IMR-90 (cell line): ENCODE measurements around the gene EXOSC1. TPM values are rescaled to one million over a fixed set of nuclear protein-coding genes. Genes with fewer than 3 reads are reported as not detected.

Source experiments
- ATAC-seq: fragments of 200-7000 bp; cut with Tn5 transposase; 2 replicates; pipeline ENCODE4 v1.9.1; 2020; ENCODE audit warnings: low read depth, mild to moderate bottlenecking, moderate library complexity
- BruUV-seq: library from RNA; stranded (reverse); fragments of 400-500 nt; replicated peaks from 2 replicates; lab custom pipeline; 2021; lab: Mats Ljungman, UMichigan
- CTCF ChIA-PET: fragments of 300-600 bp; formaldehyde crosslinking; extraction: SDS; loops from one replicate; lab custom pipeline; 2021; ENCODE audit warnings: antibody characterized with exemption; lab: Yijun Ruan, JAX
- POLR2A ChIA-PET: fragments of 300-600 bp; sonication (Branson Sonifier 250); formaldehyde crosslinking; loops from one replicate; lab custom pipeline; 2022; ENCODE audit warnings: antibody characterized with exemption; ENCODE audit not compliant: unreplicated experiment; lab: Charles Lee
- DNase-seq: peaks from one replicate; pipeline ENCODE4 v3.0.0; 2013
- H2AFZ ChIP-seq: replicated peaks from 2 replicates; pipeline ENCODE3; 2013; ENCODE audit warnings: low read length, mild to moderate bottlenecking; ENCODE audit not compliant: poor library complexity
- H2AK5ac ChIP-seq: 2 replicates; pipeline ENCODE4 v1.6.1; 2013; ENCODE audit warnings: low read depth, low read length, inconsistent platforms
- H2AK9ac ChIP-seq: replicated peaks from 2 replicates; pipeline ENCODE3; 2013; ENCODE audit warnings: mild to moderate bottlenecking, low read depth, low read length, moderate library complexity; ENCODE audit not compliant: poor library complexity
- H2BK120ac ChIP-seq: 2 replicates; pipeline ENCODE4 v1.6.1; 2013; ENCODE audit warnings: low read depth, low read length, inconsistent platforms
- H2BK15ac ChIP-seq: 3 replicates; pipeline ENCODE4 v1.6.1; 2013; ENCODE audit warnings: low read depth, low read length, inconsistent platforms
- H2BK20ac ChIP-seq: 2 replicates; pipeline ENCODE4 v1.6.1; 2013; ENCODE audit warnings: low read depth, mild to moderate bottlenecking, inconsistent platforms, low read length, moderate library complexity
- H2BK5ac ChIP-seq: 2 replicates; pipeline ENCODE4 v1.6.1; 2013; ENCODE audit warnings: mild to moderate bottlenecking, low read depth, low read length, inconsistent platforms; ENCODE audit not compliant: poor library complexity, severe bottlenecking
- H3K14ac ChIP-seq: replicated peaks from 2 replicates; pipeline ENCODE4 v1.6.1; 2013; ENCODE audit warnings: low read depth, low read length, inconsistent platforms
- H3K18ac ChIP-seq: 2 replicates; pipeline ENCODE4 v1.6.1; 2013; ENCODE audit warnings: low read depth, low read length, control low read depth
- H3K23ac ChIP-seq: 2 replicates; pipeline ENCODE4 v1.6.1; 2013; ENCODE audit warnings: low read depth, low read length, inconsistent platforms
- H3K27ac ChIP-seq: 2 replicates; pipeline ENCODE4 v1.5.1; 2013; ENCODE audit warnings: mild to moderate bottlenecking, control low read depth, low read length; ENCODE audit not compliant: insufficient read depth
- H3K27me3 ChIP-seq: 2 replicates; pipeline ENCODE4 v1.6.1; 2013; ENCODE audit warnings: low read length; ENCODE audit not compliant: control insufficient read depth, insufficient read depth
- H3K36me3 ChIP-seq: 2 replicates; pipeline ENCODE4 v1.6.1; 2013; ENCODE audit warnings: low read length, mixed read lengths; ENCODE audit not compliant: control insufficient read depth, insufficient read depth
- H3K4ac ChIP-seq: 2 replicates; pipeline ENCODE4 v1.6.1; 2013; ENCODE audit warnings: low read depth, low read length, inconsistent platforms
- H3K4me1 ChIP-seq: 2 replicates; pipeline ENCODE4 v1.6.1; 2013; ENCODE audit warnings: low read length, mixed read lengths; ENCODE audit not compliant: control insufficient read depth, insufficient read depth
- H3K4me2 ChIP-seq: 2 replicates; pipeline ENCODE4 v1.6.1; 2013; ENCODE audit warnings: low read depth, mild to moderate bottlenecking, control low read depth, low read length, moderate library complexity
- H3K4me3 ChIP-seq: 2 replicates; pipeline ENCODE4 v1.5.1; 2013; ENCODE audit warnings: low read depth, mild to moderate bottlenecking, control low read depth, low read length, moderate library complexity; ENCODE audit not compliant: insufficient read depth
- H3K56ac ChIP-seq: 2 replicates; pipeline ENCODE4 v1.6.1; 2013; ENCODE audit warnings: low read length, inconsistent platforms; ENCODE audit not compliant: insufficient read depth; ENCODE audit errors: extremely low read depth
- H3K79me1 ChIP-seq, 2 experiments: 2 replicates each; pipeline ENCODE4 v1.6.1; 2013; ENCODE audit warnings: low read length in 2 of 2, inconsistent platforms in 1 of 2, low read depth in 1 of 2
- H3K9ac ChIP-seq: 2 replicates; pipeline ENCODE4 v1.6.1; 2013; ENCODE audit warnings: low read depth, low read length, control low read depth
- H3K9me1 ChIP-seq: 2 replicates; pipeline ENCODE4 v1.6.1; 2013; ENCODE audit warnings: low read length, inconsistent platforms; ENCODE audit not compliant: insufficient read depth
- H3K9me3 ChIP-seq: 2 replicates; pipeline ENCODE4 v1.6.1; 2013; ENCODE audit warnings: low read length; ENCODE audit not compliant: control insufficient read depth, insufficient read depth
- H4K20me1 ChIP-seq: 2 replicates; pipeline ENCODE4 v1.6.1; 2013; ENCODE audit warnings: low read length, inconsistent platforms; ENCODE audit not compliant: insufficient read depth
- H4K5ac ChIP-seq: 2 replicates; pipeline ENCODE4 v1.6.1; 2013; ENCODE audit warnings: mild to moderate bottlenecking, low read depth, low read length, control low read depth
- H4K8ac ChIP-seq, 2 experiments: 2 replicates each; pipeline ENCODE4 v1.6.1; 2013; ENCODE audit warnings: low read depth in 2 of 2, low read length in 2 of 2, control low read depth in 1 of 2, inconsistent platforms in 1 of 2
- H4K91ac ChIP-seq: 2 replicates; pipeline ENCODE4 v1.6.1; 2013; ENCODE audit warnings: low read depth, low read length, inconsistent platforms; ENCODE audit not compliant: insufficient read depth
- CHD1 ChIP-seq: IDR thresholded peaks from 2 replicates; pipeline ENCODE4 v1.6.1; 2012; ENCODE audit warnings: low read depth, low read length, improper control_type of control experiment
- ELK1 ChIP-seq: fragments of 150-350 bp; IDR thresholded peaks from 2 replicates; pipeline ENCODE4 v1.6.1; 2016; ENCODE audit warnings: low read depth, mild to moderate bottlenecking, low read length, moderate library complexity, borderline replicate concordance
- FOS ChIP-seq: fragments of 150-350 bp; IDR thresholded peaks from 2 replicates; pipeline ENCODE4 v1.6.1; 2016; ENCODE audit warnings: low read depth, low read length
- RCOR1 ChIP-seq: IDR thresholded peaks from 2 replicates; pipeline ENCODE4 v1.6.1; 2012; ENCODE audit warnings: mild to moderate bottlenecking, low read length, improper control_type of control experiment; ENCODE audit not compliant: insufficient replicate concordance
- WGBS, 2 experiments: methylation state at CpG; one replicate each; pipeline versions ENCODE4 v1.1.5 to v1.1.7; 2013; ENCODE audit warnings: missing lambda C conversion rate in 2 of 2; ENCODE audit not compliant: insufficient read length in 1 of 2; ENCODE audit errors: extremely low coverage in 2 of 2; 5-methylcytosine and 5-hydroxymethylcytosine counted together
- dilution Hi-C: fragments of 300-500 bp; cut with HindIII; formaldehyde crosslinking; loops from one replicate; pipeline ENCODE4 v1.14.3; 2018; ENCODE audit warnings: low sequenced_read_pairs; ENCODE audit not compliant: unreplicated experiment
- in situ Hi-C: fragments of 300-500 bp; cut with MboI; formaldehyde crosslinking; loops from 3 replicates; pipeline ENCODE4 v1.14.3; 2019; ENCODE audit warnings: low sequenced_read_pairs, inconsistent platforms, mixed read lengths
- intact Hi-C: fragments of 100-400 bp; cut with micrococcal nuclease; formaldehyde crosslinking; loops from 2 replicates; pipeline ENCODE4 v1.10.0; 2022
- polyA plus RNA-seq, 3 experiments: library from polyadenylated mRNA; depleted of rRNA; stranded (reverse); fragments of >200 nt; gene quantifications; 2 replicates each; pipeline ENCODE4 v1.2.3, GENCODE V29; 2012; ENCODE audit warnings: low replicate concordance in 1 of 3
- total RNA-seq: library from RNA; depleted of rRNA; stranded (reverse); fragments of >200 nt; gene quantifications from 2 replicates; pipeline ENCODE4 v1.2.3, GENCODE V29; 2012

The EXOSC1 gene
- total and polyA plus RNA-seq, 2 of the 4 experiments (the other 2 are of a cell fraction) = 49.7 to 51.6 TPM

- H3K4me2 ChIP-seq = no peak overlapping the region
- no peak overlapping the region for H4K5ac ChIP-seq
- H2BK120ac ChIP-seq = no peak overlapping the region
- CTCF ChIA-PET = interaction anchor here (1.0 kb wide), 1 partner anchor 53 kb away, joined by 3 read pairs; no protein-coding TSS in a partner anchor
- no peak overlapping the region for H3K14ac ChIP-seq
- no peak overlapping the region for H2BK20ac ChIP-seq
- in situ Hi-C loops (no loop called here), intact Hi-C loops (no loop called here), dilution Hi-C loops (no loop called here)
- no peak overlapping the region for H2BK5ac ChIP-seq
- H2AK5ac ChIP-seq = no peak overlapping the region
- no peak overlapping the region for H3K18ac ChIP-seq
- no peak overlapping the region for H4K91ac ChIP-seq
- no peak overlapping the region for H2BK15ac ChIP-seq
- no peak overlapping the region for H2AFZ ChIP-seq
- peak; percentile 19; the same call in 1 of the 2 replicates for ATAC-seq
- peak; percentile 37 for DNase-seq
- no peaks in the 10 kb centered on the region for H3K9me1 ChIP-seq
- TF ChIP-seq RCOR1 (no peak), CHD1 (no peak), FOS (no peak), ELK1 (no peak)
- no peak overlapping the region for H3K4me3 ChIP-seq
- no peak overlapping the region for H3K23ac ChIP-seq
- H3K4me1 ChIP-seq = peaks cover 8% of the 10 kb centered on the region
- 100% methylated on average over 1 of the region's 4 CpGs; no CpG with 5 or more reads in 1 of the 2 experiments for WGBS, 2 experiments
- no peak overlapping the region for H4K8ac ChIP-seq
- H4K20me1 ChIP-seq = peaks cover 11% of the 10 kb centered on the region; the same call in 1 of the 2 replicates
- H3K27ac ChIP-seq = no peak overlapping the region
- no TSS peak for BruUV-seq
- H3K36me3 ChIP-seq = peaks cover 71% of the 10 kb centered on the region
- H3K9ac ChIP-seq = no peak overlapping the region
- H3K27me3 ChIP-seq = no peaks in the 10 kb centered on the region
- H3K9me3 ChIP-seq = no peaks in the 10 kb centered on the region
- H3K56ac ChIP-seq = no peak overlapping the region
- H2AK9ac ChIP-seq = no peak overlapping the region
- no peak overlapping the region for H3K4ac ChIP-seq
- H3K79me1 ChIP-seq = peaks cover 15% of the 10 kb centered on the region in 2 experiments; a peak in 3 of 4 replicates
- POLR2A ChIA-PET = no interaction called here
Observed at GRCh38 chr10:97466755-97467154, 20.9 kb upstream of the EXOSC1 start.
